CD4-positive, alpha-beta T cell treated with Interleukin-6 for 4 hours (primary cell): ENCODE measurements around the gene PARD3.

Experiments
- DNase-seq: peaks from one replicate; pipeline ENCODE4 v3.0.0-alpha.2; 2020; ENCODE audit warnings: mixed read lengths

Gene PARD3

GRCh38 chr10:34526186-34526585, 288.9 kb downstream of the PARD3 start:
- DNase-seq, result no peak

DNA sequence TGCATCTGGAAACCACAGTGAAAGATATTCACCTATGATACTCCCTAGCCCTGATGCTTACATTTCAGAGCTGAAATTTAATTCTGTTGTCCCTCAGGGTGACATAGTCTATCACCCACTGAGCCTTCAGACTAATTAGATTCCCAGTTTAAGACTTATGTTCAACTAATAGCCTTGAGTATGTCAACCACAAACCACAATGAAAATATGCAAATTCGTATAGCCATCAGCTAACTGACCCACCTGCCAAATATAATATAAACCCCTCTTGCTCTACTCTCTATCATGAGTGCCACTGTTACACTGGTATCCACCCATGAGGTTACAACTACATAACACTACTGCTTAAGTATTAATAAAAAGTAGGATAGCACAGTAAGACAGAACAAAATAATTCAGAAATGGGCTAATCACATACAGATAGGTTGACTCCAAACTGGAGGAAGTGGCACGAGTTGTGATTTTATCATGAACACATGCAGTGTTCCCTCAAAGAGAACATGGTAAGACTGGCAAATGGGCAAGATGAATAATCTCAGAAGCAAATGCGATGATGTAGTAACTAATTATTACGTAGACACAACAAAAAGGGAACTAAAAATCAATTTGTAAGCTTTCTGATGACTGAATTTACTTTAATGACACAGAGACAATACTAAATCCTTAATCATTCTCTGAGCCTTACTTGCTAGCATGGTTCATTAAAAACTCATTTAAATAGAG, 290.6 kb downstream of the PARD3 start:
- no peak for DNase-seq

DNA sequence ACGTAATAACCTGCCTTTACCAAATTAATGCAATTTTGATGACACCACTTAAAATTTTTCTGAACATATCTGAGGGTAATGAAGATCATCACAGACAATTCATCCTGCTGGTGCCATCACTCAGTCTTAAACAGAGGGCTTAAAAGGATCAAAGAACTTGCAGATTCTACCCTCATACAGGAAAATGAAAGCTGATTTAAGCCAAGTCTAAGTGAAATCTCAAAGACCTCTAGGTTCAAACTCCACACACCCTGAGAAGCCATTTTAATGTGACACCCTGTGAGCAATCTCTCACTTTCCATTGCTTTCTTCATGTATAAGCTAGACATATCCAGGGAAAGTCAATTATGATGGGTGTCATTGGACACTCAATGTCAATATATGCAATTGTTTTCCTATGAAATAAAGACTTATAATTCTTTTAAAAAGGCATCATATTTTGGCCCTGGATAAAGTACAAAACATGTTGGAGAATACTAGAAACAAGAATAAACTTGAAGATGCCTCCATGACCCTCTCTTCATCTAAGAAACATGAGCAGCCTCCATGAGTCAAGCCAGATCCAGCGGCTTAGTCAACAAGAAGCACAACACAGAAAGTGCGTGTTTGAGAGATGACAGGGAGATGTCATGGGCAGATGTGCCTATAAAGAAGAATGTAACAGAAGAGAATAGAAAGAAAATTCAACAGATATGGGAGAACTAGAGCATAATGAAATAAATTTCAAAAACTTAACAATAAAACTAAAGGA, 291.9 kb downstream of the PARD3 start:
- DNase-seq, result no peak

- DNase-seq, result no peak
These were observed 292.6 kb downstream of the PARD3 start for GRCh38 chr10:34522546-34522945.

- DNase-seq, result no peak
These were observed 294.6 kb downstream of the PARD3 start for GRCh38 chr10:34520510-34520909.

- DNase-seq, result no peak
These were observed 295.0 kb downstream of the PARD3 start for GRCh38 chr10:34520084-34520483.

- no peak for DNase-seq
These were observed 300.8 kb downstream of the PARD3 start for GRCh38 chr10:34514290-34514689.

GRCh38 chr10:34513636-34514035, 301.5 kb downstream of the PARD3 start:
- no peak for DNase-seq

DNA sequence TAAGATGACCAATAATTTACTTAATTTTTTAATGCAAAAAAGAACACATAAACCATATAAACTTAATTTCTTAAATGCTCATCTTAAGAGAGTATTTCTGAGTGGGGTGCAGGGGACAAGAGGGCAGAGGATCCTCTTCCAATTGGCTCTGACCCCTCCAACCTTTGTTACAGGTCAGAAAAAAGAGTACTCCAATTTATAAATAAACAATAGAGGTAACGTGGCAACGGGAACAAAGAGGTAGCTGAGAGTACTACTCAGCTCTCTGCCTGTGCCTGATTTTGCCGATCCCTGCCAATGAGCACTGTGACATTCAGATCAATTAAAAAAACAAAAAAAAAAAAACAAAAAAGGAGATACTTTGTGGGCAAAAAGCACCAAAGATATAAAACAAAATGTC, 307.9 kb downstream of the PARD3 start:
- no peak for DNase-seq

GRCh38 chr10:34506786-34507185, 308.3 kb downstream of the PARD3 start:
- DNase-seq, result no peak

DNA sequence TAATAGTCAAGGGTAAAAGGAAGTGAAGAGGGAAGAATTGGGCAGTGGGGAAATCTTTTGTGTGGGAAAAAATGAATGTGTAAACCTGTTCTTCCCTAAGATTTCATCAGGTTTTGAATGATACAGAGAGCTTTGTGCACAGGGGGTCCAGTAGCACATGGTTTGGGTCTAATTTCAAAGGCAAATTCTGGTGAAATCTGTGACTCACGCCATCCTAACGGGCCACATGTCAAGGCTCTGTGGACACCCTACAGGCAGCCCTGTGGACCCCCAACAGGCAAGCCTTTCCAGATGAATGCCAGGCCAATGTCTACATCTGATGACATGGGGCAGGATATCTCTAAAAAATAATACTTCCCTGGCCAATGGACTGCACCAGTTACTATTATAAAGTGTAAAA, 309.8 kb downstream of the PARD3 start:
- DNase-seq, result no peak

GRCh38 chr10:34504534-34504933, 310.6 kb downstream of the PARD3 start:
- no peak for DNase-seq

DNA sequence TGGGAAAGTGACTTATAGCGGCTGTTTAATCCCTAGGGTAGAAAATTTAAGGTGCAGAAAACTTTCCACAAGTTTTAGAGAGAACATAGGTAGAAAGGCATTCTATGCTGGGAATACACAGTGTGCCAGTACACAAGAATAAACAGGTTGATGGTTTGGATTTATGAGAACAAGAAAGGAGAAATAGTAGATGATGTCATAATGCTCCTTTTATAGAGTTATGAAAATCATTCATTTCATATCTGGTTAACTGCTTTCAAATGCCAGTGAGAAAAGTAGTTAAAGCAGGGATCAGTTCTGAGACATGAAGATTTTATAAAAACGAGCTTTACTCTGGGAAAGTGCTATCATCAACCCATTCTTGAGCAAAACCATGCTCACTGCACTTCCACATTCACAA, 311.4 kb downstream of the PARD3 start:
- no peak for DNase-seq

DNA sequence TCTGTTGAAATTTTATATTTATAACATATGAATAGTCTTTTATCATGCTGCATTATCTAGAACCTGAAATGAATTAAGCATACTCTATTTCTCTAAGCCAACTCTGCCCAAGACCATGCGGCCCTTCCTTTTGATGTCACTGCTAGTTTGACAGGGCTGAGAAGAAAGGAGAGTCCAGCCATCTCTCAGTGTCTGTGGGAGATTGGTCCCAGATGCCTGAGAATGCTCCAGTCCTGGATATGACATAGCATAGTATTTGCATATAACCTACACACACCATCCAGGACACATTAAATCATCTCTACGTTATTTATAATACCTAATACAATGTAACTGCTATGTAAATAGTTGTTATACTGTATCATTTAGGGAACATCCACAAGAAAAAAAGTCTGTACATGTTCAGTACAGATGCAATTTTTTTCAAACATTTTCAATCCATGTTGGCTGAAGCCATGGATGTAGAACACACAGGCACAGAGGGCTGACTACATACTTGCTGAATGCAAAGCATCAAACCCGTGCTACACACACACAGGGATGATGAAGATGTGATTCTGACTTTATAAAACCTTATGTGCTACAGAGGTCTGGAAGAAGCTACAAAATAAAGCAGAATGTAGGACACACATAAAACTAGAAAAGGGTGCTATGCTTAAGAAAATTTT, 315.4 kb downstream of the PARD3 start:
- no peak for DNase-seq

- no peak for DNase-seq
These were observed 316.3 kb downstream of the PARD3 start for GRCh38 chr10:34498821-34499220.

DNA sequence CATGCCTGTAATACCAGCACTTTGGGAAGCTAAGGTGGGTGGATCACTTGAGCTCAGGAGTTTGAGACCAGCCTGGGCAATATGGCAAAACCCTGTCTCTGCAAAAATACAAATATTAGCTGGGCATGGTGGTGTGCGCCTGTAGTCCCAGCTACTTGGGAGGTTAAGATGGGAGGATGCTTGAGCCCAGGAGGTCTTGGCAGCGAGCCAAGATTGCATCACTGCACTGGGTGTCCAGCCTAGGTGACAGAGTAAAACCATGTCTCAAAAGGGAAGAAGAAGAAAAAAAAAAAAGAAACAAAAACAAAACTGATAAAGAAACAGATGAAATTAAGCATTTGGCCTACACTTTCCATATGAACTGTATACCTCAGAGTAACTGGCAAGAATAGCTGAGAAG, 319.2 kb downstream of the PARD3 start:
- DNase-seq, result no peak

GRCh38 chr10:34494012-34494411, 321.1 kb downstream of the PARD3 start:
- no peak for DNase-seq

- DNase-seq, result no peak
These were observed 323.0 kb downstream of the PARD3 start for GRCh38 chr10:34492081-34492480.

DNA sequence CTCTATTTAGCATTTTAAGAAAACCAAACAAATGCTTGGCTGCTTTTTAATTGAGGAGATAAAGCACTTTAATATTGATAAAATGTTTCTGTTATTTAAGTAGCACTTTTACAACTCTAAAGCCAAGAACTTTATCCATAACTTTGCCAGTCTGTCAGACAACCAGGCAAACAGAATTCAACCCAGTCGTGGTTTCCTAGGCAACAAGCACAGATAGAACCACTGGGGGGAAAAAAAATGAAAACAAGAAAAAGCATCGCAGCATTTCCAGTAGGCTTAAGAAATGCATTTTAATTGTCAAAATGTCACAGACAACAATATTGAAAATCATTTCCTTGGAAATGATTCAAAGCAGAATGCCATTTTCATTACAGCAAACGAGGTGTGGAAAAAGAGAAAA, 323.4 kb downstream of the PARD3 start:
- DNase-seq, result no peak

DNA sequence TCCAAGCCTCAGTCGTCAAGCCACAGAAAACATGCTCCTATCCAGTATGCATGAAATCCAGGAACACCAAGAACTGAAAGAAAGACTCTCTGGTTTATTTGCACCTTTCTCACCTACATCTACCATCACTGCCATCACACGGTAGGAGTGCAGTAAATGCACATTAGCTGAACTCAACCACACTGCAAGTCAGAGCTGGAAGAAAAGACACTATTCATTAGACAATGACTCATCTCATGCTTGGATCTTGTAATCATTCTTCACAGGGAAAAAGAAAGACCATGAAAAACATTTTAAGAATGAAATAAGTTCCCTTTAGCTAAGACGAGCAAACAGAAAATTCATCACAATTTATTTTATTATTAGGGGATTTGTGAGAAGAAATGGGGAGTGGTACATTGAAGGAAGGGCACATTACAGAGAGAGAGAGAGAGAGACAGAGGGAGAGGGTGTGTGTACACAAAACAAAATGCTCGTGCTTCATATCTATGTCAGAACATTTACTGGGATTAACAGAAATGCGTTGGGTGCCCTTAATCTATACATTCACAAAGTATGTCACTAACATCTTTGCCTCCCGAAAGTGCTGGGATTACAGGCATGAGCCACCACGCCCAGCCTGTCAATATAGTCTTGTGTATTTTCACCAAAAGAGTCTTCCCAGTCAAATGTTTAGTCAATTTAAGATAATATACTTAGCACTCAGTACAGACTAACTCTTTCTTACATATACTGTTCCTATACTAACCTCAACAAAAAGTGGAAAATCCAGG, 324.9 kb downstream of the PARD3 start:
- no peak for DNase-seq

GRCh38 chr10:34489411-34489810, 325.7 kb downstream of the PARD3 start:
- DNase-seq, result no peak

- DNase-seq, result no peak
These were observed 326.5 kb downstream of the PARD3 start for GRCh38 chr10:34488476-34489130.

DNA sequence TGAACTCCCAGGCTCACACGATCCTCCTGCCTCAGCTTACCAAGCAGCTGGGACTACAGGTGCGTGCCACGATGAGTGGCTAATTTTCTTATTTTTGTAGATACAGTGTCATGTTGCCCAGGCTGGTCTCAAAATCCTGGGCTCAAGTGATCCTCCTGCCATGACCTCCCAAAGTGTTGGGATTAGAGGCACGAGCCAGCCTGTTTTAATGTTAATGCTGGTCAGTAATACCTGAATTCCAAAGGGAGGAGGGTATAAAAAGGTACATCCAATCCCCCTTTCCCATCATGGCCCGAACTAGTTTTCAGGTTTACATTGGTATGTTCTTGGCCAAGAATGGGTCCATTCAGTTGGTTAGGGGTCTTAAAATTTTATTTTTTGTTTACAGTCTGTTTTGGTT, 329.1 kb downstream of the PARD3 start:
- no peak for DNase-seq
